ENCODE measurements around the gene CCDC192.
"Not testable (repeated sequence)": the region's sequence is repeated elsewhere in the genome, so short reads cannot be mapped to it uniquely, and the experiment has no call there.

Gene CCDC192

DNA sequence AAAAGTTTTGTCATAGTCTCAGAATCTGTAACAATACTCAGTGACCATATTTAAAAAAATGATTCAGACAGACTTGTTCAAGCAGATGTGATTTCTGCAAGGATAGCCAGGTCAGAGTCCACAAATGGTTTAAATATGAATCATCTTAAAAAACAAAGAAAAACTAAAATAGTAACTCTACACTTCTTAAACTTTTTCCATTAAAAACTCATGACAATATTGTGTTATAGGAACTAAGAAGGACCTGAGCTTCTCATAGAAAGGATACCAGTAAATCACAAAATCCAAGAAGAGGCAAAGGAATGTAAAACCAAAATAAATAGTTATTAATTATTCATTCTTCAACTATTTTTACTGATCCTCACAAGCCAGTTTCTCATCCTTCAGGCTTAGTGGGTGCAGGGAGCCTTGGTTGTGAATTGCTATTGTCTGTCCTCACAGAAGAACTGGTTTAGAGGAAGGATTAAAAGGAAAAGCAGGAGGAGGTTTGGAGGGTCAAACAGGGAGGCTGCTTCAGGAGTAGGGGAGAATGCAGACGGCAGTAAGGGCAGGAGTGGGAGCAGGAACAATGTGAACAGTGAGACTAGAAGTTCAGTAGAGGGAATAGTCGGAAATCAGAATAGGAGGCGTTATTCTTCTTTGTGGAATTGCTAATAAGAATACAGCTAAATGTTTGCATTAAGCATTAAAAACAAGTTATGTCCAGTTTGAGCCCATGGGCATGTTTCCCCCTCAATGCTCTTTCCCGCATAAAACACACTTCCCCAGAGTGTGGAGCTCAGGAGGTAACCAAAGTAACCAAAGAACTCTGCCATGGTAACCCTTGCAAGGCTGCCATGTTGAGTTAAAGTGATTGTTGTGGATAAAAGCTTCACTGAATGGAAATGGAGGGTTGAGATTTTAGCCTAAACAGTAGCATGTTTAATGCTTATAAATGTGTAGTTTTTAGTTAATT, 110.7 kb downstream of the CCDC192 start:
- no peak for DNase-seq

DNA sequence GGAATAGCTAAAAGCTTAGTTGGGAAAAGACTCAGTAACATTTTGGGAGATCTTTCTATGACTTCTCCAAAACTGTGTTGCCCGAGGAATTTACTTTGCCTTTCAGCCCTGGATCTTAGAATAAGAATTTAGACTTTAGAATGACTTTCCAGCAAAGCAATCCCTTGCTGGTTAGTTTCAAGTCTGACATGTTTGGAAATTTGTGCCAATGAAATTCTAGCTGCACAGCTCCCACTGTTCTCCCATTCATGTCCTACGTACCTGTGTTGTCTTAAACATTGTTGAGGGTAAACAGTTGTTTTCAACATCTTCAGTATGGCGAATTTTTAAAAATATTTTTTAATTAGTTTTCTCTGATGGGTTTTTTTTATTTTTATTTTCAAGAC, 111.4 kb downstream of the CCDC192 start:
- DNase-seq: no peak

DNA sequence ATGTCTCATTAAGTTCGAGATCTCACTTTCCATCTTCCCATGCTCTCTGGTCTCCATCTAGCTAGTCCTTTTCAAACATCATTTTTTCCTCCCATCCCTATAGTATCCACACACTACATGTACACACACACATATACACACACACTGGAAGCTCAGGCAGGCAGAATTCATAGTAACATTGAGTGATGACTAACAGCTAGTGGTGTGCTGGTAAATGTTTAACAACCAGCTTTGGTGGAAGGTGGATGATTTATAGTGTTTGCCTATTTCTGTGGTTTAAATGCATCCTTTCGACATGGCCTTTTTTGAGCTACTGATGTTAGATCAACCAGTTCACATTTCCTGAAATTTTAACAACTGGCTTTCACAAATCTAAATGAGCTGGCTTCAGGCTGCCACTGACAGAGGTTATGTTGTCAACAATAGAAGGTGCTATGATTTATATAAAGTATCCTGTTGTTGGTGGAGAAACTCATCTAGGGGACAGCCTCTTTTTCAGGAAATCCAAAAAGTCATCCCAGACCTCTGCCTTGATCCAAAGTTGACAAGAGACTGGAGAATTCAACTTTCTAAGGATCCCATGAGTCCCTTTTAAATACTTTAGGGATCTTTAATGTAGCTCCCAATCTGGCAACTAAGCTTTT, 117.8 kb downstream of the CCDC192 start:
- DNase-seq: no peak

DNA sequence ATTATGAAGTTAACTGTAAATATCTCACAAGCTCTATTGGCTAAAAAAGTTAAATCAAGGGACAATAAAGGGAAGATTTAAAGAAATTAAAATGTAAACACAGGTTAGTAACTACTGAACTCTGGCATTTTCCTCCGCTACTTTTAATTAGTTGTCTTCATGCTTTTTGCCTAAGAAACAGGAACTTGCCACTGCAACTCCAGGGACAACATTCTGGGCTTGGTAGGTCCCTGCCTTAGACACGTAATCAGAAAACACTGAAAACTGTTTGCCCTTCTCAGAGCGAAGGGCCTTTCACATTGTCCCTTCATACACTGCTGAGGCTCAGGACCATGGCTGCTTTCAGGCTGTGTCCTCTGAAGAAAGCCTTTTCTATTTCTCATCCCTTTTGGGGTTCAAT, 118.7 kb downstream of the CCDC192 start:
- no peak for DNase-seq

DNA sequence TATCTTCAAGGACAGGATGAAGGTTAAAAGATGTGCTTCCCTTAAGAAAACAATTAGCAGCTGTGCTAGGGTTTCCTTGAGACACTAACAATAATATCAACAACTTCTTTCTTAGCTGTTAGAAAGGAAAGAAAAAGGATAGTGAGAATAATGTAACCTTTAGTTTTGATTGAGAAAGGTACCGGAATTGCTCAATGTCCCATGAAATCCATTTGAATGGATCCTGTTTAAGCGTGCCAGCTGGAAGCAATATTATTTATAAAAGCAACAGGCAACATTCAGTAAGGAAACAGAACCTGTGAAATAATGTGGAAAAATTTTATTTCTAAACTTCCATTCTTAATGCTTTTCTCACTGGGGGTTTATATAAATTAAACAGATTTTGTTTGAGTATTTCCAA, 120.9 kb downstream of the CCDC192 start:
- no peak for DNase-seq

DNA sequence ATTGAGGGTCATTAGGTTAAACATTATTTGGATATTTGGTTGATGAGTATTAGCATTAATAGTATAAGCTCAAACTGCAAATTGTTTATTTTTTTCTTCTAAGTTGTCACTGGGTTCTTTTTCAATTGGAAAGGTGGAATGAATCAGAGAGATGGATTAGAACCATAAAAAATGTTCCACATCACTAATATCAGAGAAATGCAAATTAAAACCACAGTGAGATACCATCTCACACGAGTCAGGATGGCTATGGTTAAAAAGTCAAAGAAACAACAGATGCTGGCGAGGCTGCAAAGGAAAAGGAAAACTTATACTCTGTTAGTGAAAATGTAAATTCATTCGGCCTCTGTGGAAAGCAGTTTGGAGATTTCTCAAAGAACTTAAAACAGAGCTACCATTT, 122.8 kb downstream of the CCDC192 start:
- no peak for DNase-seq

DNA sequence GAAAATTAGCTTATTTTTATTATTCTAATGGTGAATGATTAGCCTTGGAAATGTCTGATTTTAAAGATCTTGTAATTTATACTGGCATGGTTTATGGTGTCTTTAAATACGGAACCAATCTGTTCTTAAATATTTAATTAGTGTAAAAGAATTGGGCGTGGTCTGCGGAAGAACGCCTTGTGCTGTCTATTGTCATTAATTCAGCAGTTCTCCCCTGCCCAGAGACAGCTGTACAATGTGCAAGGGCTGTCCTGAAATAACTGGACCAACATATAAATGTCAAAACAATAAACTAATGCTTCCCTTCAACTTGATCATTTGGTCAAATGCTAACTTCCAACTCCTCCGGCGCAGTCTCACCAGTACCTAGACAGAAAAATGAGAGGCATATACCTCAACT, 124.3 kb downstream of the CCDC192 start:
- DNase-seq: no peak

DNA sequence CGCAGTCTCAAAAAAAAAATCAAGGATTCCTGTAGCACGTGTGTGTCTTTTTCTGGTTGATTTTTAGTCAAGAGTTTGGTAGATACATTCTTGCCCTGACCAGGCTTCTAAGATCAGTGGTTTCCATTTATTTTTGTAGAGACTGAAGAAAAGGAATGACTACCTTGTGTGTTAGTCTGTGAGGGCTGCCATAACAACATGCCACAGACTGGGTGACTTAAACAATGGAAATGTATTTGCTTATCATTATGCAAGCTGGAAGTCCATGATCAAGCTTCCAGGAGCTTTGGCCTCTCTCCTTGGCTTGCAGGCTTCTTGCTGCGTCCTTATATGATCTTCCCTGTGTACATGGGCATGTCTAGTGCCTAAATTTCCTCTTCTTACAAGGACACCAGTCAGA, 127.0 kb downstream of the CCDC192 start:
- DNase-seq: no peak

DNA sequence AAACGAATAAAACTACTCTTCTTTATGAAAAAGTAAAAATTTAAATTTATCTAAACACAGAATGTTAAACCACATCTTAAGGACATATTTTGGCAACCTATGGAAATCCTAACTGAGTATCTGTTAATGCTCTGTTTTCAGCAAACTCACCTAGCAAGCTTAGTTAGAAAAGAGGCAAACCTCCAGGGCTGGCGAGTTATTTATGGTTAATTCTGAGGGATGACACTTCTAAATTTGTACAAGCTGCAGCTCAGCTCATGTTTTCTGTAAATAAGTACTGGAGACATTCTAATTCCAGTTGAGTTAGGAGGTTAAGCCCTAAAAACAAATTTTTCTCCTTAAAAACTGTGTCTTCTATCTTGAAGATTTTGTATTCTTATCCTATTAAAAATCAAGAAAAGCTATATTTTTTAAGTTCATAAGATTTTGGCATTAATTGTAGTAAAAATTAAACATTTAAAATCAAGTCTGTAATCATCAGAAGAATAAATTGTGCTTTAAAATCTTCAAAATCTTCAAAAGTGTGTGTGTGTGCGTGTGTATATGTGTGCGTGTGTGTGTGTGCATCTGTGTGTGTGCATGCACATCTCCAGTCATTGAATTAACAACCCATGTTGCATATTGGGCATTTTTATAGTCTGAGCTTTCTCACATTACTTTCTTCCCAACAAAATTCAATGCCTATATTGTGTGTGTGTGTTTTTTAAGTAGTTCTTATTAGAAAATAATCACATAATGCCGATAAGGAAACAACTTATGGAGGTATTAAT, 127.8 kb downstream of the CCDC192 start:
- no peak for DNase-seq

DNA sequence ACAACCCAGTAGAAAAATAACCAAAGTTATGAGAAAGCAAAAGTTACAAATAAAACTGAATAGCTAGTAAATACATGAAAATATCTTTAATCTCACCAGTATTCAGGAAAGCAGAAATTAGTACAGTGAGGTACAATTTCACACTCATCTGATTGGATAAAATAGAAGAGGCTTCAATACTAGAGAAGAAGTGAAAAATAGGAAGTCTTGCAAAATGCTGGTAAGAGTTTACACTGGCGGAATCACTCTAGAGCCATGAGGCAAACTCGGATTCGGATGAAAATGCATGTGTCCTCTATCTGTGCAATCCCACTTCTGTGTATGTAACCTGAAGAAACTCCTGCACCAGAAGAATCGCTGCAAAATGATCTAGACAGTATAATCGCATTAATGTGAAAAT, 128.9 kb downstream of the CCDC192 start:
- no peak for DNase-seq

DNA sequence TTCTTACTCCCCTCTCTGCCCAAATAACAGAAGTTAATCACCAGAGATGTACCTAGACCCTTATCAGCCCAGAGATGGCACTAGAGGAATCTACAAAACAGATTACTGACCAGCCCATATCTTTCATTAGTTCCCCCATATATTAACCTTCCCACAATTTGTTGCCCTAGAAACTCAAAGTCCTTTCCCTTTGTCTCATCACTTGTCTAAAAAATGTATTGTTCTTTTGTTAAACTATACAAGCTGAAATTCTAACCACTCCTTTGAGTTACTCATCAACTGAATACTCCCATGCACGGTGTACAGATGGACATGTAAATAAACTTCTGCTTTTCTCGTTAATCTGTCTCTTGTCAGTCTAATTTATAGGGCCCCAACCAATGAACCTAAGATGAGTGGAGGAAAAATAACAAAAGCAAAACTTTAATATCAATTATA, 130.9 kb downstream of the CCDC192 start:
- no peak for DNase-seq

DNA sequence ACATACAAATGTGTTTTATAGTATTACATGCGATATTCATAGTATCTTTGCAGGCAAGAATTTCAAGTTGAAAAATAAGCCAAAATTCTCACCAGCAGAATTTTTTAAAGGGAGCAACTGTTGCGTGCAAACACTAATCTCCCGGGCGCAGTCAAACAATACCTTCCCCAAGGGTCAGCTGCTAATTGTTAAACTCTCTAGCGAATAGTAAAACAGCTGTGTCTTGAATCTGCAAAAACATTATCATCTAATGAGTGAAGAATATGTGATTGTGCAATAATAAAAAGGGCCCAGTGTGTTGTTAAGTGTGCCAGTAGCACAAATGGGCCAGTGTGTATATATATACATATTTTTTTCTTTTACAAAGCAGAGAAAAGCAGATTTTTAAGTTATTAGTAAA, 131.4 kb downstream of the CCDC192 start:
- no peak for DNase-seq

DNA sequence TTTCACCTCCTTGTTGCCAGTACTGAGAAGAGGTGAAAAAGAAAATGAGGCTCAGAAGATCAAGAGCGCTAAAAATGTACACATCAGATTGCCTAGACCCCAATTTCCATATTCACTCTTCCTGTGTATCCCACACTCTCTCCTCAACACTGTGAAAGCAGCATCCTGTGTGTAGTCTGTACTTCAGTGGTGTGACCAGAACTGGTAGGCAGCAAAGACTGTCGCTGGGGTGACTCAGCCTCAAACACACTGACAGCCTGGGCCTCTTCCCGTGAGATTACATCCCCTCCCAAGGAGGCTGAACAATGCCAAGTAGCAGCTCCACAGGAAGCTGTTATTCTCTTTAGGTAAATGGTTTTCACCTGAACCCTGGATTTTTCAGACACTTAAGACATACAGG, 135.5 kb downstream of the CCDC192 start:
- DNase-seq: no peak

DNA sequence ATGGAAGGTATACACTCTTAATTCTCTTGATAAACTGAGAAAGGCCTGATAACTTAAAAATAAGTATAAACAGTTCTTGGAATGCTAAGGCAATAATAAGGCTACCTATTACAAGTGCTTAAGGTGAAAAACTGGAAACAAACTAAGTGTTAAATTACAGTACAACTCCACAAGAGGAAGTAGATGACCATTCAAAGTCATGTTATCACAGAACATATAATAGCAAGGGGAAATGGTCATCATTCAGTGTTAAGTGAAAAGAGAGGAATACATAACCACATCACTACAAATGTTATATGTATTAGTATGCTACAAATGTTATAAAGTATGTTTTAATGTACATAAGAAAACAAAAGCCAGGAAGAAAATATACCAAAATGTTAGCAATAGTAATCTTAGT, 135.9 kb downstream of the CCDC192 start:
- no peak for DNase-seq

DNA sequence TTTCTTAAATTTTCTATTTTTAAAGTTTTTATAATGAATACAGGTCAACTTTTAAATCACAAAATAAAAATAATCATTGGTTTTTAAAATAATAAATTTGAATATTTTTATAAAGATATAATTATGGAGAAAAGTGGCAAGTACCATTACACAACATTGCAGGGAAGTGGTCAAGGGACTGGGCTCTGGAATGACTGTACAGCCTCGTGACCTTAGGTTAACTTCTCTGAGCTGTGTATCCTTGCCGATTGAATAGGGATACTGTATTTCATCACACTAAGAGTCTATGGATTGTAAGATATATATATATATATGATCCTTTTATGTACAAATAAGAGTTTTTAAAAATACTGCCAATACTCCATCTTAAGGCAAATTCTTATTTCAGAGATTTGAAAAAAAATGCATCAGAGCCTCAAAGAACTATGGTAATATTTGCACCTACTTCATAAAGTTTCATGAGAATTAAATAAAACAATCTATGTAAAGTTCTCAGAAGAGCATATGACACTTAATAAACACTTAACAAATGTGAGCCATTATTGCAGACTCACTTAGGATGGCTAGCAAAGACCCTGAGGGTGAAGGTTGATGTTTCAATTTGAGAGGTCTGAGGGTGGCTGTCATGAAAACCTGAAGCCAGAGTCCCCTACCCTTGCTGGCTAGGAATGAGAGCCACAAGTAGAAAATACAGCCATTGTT, 136.5 kb downstream of the CCDC192 start:
- no peak for DNase-seq

DNA sequence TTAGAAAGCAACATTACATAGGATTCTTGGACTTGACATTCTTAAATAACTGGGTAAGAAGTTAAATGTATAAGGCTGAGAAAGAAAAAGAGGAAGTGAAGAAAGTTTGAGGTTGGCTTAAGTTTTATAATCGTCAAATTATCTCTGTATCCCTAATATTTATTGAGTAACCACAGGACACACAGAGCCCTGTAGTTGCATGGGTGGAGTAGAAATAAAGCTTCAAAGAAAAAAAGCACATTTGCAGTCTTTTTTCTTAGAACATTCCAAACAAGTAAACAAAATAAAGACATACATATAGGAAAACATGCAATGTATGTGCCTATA, 137.0 kb downstream of the CCDC192 start:
- DNase-seq: no peak

DNA sequence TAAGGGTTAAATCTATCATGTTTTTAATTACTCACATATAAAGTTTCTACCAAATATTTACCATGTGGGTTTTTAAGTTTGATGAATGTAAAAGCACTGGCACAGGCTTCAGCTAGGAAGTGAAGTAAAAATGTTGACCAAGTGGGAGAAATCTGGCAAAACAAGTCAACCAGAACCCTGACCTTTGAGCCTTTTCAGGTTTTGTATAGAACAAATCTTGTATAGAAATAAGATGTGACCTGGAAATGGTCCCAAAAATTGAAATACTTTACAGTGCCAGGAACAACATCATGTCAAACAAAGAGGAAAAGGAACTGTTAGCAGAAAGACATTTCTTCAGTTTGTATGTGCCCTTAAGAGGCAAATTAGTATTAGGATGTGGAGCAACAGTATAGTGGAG, 137.6 kb downstream of the CCDC192 start:
- DNase-seq: no peak

DNA sequence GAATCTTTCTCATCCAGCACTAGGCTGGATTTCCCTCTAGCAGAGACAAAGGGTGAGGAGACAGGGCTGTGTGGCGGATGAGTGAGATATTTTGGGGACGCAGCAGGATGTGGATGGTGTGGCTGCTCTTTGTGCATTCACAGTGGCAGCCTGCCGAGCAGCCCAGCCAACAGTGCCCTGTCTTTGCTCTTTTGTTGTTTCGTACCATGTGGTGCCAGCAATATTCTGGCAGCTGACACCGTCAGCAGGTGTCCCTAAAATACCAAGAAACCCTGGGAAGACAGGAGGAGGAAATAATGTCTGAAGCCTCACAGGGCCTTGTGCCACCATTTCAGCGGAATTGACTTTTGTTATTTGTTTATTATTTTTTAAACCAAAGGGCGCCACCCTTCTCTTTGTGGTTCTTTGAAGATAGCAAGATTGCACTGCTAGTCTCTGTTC, 141.4 kb downstream of the CCDC192 start:
- no peak for DNase-seq

DNA sequence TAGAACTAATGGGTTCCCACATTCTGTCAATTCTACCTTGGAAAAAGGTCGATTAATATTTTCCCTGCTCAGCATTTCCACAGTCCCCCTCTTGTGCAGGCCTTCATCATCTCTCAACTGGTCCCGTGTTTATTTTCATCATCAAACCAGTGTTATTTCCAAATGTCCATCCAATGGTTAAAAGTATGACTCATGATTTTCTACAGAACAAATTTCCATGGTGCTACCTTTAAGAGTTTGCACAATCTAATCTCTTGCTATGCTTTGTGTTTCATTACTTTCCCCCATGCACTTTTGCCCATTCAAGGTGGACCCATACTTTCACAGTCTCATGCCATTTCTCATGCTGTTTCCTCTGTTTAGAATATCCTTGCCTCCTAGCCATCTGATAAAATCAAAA, 143.7 kb downstream of the CCDC192 start:
- DNase-seq: no peak

DNA sequence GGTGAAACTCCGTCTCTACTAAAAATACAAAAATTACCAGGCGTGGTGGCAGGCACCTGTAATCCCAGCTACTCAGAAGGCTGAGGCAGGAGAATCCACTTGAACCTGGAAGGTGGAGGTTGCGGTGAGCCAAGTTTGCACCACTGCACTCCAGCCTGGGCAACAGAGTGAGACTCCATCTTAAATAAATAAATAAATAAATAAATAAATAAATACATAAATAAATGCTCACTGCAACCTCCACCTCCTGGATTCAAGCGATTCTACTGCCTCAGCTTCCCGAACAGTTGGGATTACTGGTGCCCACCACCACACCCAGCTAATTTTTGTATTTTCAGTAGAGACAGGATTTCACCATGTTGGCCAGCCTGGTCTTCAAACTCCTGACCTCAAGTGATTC, 144.4 kb downstream of the CCDC192 start:
- DNase-seq: not testable (repeated sequence)

DNA sequence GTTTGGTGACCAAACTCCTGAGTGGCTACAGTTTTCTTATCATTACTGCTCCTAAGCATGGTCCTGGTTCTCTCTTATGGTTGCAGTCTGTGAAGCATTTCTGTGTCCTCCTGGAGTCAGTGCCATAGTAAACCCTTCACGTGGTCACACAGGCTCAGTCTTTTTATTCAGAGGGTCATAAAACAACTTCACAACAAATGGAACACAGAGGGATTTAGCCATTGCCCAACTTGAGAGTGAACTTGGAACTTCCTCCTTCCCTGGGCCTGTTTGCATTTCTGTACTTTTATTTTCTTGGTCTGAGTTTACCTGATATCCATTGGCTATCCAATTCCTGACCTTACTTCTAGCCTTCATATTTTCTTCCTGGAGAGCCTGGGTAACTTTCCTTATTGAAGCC, 144.9 kb downstream of the CCDC192 start:
- DNase-seq: no peak

DNA sequence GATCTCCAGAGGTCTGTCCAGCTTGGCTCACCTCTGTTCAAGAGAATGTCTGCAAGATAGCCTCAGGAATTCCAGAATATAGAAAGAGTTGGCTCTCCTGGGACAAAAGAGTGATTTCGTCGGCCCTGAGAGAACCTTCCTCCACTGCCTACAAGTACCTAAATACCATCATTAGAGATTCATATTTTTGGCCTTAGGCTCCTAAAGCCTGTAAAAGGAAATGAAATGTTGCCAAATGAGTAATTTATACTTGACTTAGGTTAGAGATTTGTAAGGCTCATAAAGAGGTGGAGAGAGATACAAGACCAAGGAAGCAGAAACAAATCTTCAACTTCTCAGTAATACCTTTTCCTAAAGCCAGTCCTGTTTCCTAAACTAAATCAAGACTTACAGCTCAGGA, 146.2 kb downstream of the CCDC192 start:
- DNase-seq: no peak

DNA sequence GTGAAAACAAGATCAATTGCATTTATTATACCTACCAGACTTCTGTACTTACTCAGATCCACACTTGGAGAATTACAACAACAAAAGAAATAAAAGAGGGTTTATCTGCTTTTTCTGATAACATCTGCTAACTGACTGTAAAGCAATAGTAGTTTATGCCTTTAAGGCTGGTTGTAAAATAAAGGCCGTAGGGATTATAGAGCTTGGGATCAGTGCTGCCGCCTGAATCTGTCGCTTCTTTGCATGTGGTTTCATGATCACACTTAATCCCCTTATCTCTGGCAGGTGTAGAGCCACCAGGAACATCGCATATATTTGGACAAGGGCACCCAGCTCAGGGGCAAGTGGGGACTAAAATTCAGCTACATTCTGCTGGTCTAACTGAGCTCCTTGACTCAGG, 146.7 kb downstream of the CCDC192 start:
- no peak for DNase-seq

All from activated T-cell treated with anti-CD3 and anti-CD28 coated beads, Interleukin-2, amount 50 U/mL, for 48 hours (primary cell).